Common myeloid progenitor, CD34-positive (primary cell): Measurements from ENCODE around the gene TLCD3A.

Experiments
- CTCF ChIA-PET: fragments of 350-600 bp; sonication (Branson Sonifier 250); formaldehyde crosslinking; loops from one replicate; lab custom pipeline; 2021; ENCODE audit warnings: antibody characterized with exemption; lab: Charles Lee
- POLR2A ChIA-PET: fragments of 350-600 bp; sonication (Branson Sonifier 250); formaldehyde crosslinking; loops from one replicate; lab custom pipeline; 2021; ENCODE audit warnings: antibody characterized with exemption; lab: Charles Lee
- DNase-seq, 3 donors: peaks; one replicate each; pipeline versions ENCODE4 v3.0.0 to v3.0.0-alpha.2; 2013
- H3K27ac ChIP-seq, 2 experiments: 1 replicate in 1 of 2; 2 replicates in 1 of 2; pipeline ENCODE4 v1.7.0; 2013; ENCODE audit warnings: inconsistent platforms in 2 of 2, low read length in 2 of 2, mild to moderate bottlenecking in 2 of 2, low read depth in 1 of 2, moderate library complexity in 1 of 2; ENCODE audit not compliant: severe bottlenecking in 2 of 2, insufficient read depth in 1 of 2, poor library complexity in 1 of 2
- H3K27me3 ChIP-seq, 5 experiments: replicated peaks in 2 of 5; 1 replicate in 3 of 5; 2 replicates in 2 of 5; pipeline versions ENCODE4 v1.6.1 to v1.7.0; 2013; ENCODE audit warnings: low read length in 4 of 5, mild to moderate bottlenecking in 2 of 5, moderate library complexity in 2 of 5, inconsistent platforms in 1 of 5; ENCODE audit not compliant: insufficient read depth in 5 of 5, control insufficient read depth in 4 of 5
- H3K36me3 ChIP-seq, 4 experiments: 1 replicate in 2 of 4; 2 replicates in 2 of 4; pipeline versions ENCODE4 v1.6.1 to v1.7.0; 2013; ENCODE audit warnings: low read length in 3 of 4, control low read depth in 1 of 4, mild to moderate bottlenecking in 1 of 4; ENCODE audit not compliant: control insufficient read depth in 4 of 4, insufficient read depth in 4 of 4
- H3K4me1 ChIP-seq, 4 experiments: 1 replicate in 3 of 4; 2 replicates in 1 of 4; pipeline versions ENCODE4 v1.6.1 to v1.7.1; 2013; ENCODE audit warnings: low read length in 3 of 4, mild to moderate bottlenecking in 3 of 4, control low read depth in 1 of 4, inconsistent platforms in 1 of 4, moderate library complexity in 1 of 4; ENCODE audit not compliant: control insufficient read depth in 4 of 4, insufficient read depth in 4 of 4; ENCODE audit errors: control extremely low read depth in 1 of 4
- H3K4me3 ChIP-seq, 7 experiments: 1 replicate in 4 of 7; 2 replicates in 3 of 7; pipeline versions ENCODE4 v1.5.1 to v1.7.0; 2013; ENCODE audit warnings: mild to moderate bottlenecking in 7 of 7, low read length in 6 of 7, moderate library complexity in 6 of 7, inconsistent platforms in 2 of 7, low read depth in 2 of 7, control low read depth in 1 of 7; ENCODE audit not compliant: insufficient read depth in 4 of 7, control insufficient read depth in 1 of 7; ENCODE audit errors: extremely low read depth in 1 of 7
- H3K9me3 ChIP-seq, 5 experiments: 1 replicate in 4 of 5; 2 replicates in 1 of 5; pipeline versions ENCODE4 v1.6.1 to v1.7.1; 2013; ENCODE audit warnings: low read length in 4 of 5, mild to moderate bottlenecking in 2 of 5, inconsistent platforms in 1 of 5, low read depth in 1 of 5, moderate library complexity in 1 of 5; ENCODE audit not compliant: control insufficient read depth in 4 of 5, insufficient read depth in 2 of 5; ENCODE audit errors: control extremely low read depth in 1 of 5
- WGBS: methylation state at CpG from one replicate; pipeline ENCODE4 v1.1.5; 2013; ENCODE audit not compliant: insufficient coverage; 5-methylcytosine and 5-hydroxymethylcytosine counted together

Gene TLCD3A

GRCh38 chr17:699345-699744, 33.1 kb upstream of the TLCD3A start:
- peaks cover 15 to 44% (median 23%) of the 10 kb centered on the region in 4 experiments for H3K36me3 ChIP-seq
- no peak overlapping the region for H3K4me3 ChIP-seq
- no peaks in the 10 kb centered on the region for H3K4me1 ChIP-seq
- H3K27ac ChIP-seq = no peak overlapping the region
- DNase-seq = no peak
- H3K27me3 ChIP-seq = no peaks in the 10 kb centered on the region
- H3K9me3 ChIP-seq = no peaks in the 10 kb centered on the region
- ChIA-PET CTCF (interaction anchor here (1.0 to 4.0 kb wide), 10 partner anchors 8 to 550 kb away, joined by 3 to 25 read pairs (median 6); partner anchors contain the start of gene VPS53), POLR2A (no interaction called here)
- 96% methylated on average over 4 of the region's 7 CpGs for WGBS

DNA sequence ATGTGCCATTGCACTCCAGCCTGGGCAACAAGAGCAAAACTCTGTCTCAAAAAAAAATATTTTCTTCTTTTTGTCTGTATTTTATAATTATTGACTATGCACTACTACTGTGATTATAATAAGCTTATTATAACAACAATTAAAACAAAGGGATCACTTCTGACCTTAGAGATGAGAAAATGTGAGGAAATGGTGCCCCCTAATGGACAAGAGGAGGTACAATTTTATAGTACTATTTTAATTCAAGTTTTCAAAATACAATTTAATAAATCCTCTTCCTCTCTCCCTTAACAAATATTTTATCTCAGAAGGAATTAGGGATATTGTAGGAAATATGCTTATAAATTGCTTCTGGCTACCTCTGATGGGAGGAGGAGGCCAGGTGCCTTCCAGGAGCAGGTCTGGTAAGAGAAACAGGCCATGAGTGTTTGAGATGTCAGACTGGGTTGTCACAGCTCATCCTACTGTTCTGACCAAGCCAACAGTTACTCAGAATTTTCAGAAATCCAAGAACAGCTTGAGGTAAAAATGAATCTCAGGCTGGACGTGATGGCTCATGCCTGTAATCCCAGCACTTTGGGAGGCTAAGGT, 31.8 kb upstream of the TLCD3A start:
- WGBS = no CpG with 5 or more reads among the region's 1 CpG
- CTCF ChIA-PET = interaction anchor here (0.6 to 4.0 kb wide), 21 partner anchors 9 to 551 kb away, joined by 3 to 25 read pairs (median 4); partner anchors contain the start of genes DOC2B and VPS53
- H3K4me3 ChIP-seq = no peak overlapping the region
- no peaks in the 10 kb centered on the region for H3K9me3 ChIP-seq
- peak; percentile 38 to 75 (median 67) for DNase-seq
- H3K27me3 ChIP-seq = no peaks in the 10 kb centered on the region
- no peaks in the 10 kb centered on the region for H3K4me1 ChIP-seq
- H3K36me3 ChIP-seq = peaks cover 4 to 35% (median 15%) of the 10 kb centered on the region in 4 experiments
- no peak overlapping the region for H3K27ac ChIP-seq
- POLR2A ChIA-PET = no interaction called here

DNA sequence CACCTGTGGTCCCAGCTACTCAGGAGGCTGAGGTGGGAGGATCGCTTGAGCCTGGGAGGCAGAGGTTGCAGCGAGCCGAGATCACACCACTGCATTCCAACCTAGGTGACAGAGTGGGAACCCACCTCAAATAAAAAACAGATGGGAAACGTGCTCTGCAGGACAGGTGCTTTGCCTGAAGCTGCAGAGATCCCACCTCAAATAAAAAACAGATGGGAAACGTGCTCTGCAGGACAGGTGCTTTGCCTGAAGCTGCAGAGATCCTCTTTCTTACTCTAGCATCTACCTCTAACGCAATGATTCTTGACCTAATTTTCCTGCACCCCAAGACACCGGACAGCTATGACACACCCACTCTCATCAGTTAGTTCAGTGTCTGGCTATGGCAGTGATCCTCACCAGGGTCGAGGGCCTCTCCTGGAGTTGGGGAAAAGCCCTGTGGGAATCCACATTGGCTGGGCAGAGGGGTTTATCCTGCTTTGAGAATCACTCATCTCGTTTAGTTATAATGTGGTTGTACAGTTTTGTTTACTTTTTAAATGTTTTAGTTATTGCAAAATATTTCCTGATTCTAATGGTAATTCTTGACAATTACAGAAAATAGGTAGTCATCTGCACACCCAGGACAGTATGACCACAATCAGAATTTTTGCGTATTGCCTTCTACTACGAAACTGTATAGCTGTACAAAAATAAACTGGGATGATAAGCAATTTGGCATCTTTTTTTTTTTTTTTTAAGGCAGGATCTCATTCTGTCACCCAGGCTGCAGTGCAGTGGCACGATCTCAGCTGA, 29.1 kb upstream of the TLCD3A start:
- no peaks in the 10 kb centered on the region for H3K4me1 ChIP-seq
- ChIA-PET POLR2A (no interaction called here), CTCF (interaction anchor here (1.1 to 1.9 kb wide), 3 partner anchors 291 to 313 kb away, joined by 3 to 8 read pairs (median 4); no protein-coding TSS in a partner anchor)
- no peaks in the 10 kb centered on the region for H3K9me3 ChIP-seq
- peaks cover 0 to 21% (median 8%) of the 10 kb centered on the region in 4 experiments for H3K36me3 ChIP-seq
- H3K27ac ChIP-seq = no peak overlapping the region
- H3K27me3 ChIP-seq = no peaks in the 10 kb centered on the region
- no peak for DNase-seq
- 99% methylated on average over 10 of the region's 12 CpGs for WGBS
- H3K4me3 ChIP-seq = no peak overlapping the region

GRCh38 chr17:704111-704864, 28.1 kb upstream of the TLCD3A start:
- Histone ChIP-seq H3K27me3 (no peaks in the 10 kb centered on the region), H3K4me3 (no peak overlapping the region), H3K36me3 (peaks cover 0 to 28% (median 11%) of the 10 kb centered on the region in 4 experiments), H3K9me3 (no peaks in the 10 kb centered on the region), H3K27ac (no peak overlapping the region), H3K4me1 (no peaks in the 10 kb centered on the region)
- CTCF ChIA-PET = interaction anchor here (1.9 kb wide), 1 partner anchor 292 kb away, joined by 8 read pairs; no protein-coding TSS in a partner anchor
- 89% methylated on average over 1 of the region's 4 CpGs for WGBS
- no peak for DNase-seq
- POLR2A ChIA-PET = no interaction called here

GRCh38 chr17:705011-705410, 27.4 kb upstream of the TLCD3A start:
- Histone ChIP-seq H3K36me3 (peaks cover 0 to 29% (median 14%) of the 10 kb centered on the region in 4 experiments), H3K27me3 (no peaks in the 10 kb centered on the region), H3K9me3 (no peaks in the 10 kb centered on the region), H3K4me1 (no peaks in the 10 kb centered on the region), H3K4me3 (no peak overlapping the region), H3K27ac (no peak overlapping the region)
- DNase-seq = no peak
- WGBS = 89% methylated on average over 1 of the region's 1 CpG
- ChIA-PET CTCF (interaction anchor here (1.9 kb wide), 1 partner anchor 293 kb away, joined by 8 read pairs; no protein-coding TSS in a partner anchor), POLR2A (no interaction called here)

DNA sequence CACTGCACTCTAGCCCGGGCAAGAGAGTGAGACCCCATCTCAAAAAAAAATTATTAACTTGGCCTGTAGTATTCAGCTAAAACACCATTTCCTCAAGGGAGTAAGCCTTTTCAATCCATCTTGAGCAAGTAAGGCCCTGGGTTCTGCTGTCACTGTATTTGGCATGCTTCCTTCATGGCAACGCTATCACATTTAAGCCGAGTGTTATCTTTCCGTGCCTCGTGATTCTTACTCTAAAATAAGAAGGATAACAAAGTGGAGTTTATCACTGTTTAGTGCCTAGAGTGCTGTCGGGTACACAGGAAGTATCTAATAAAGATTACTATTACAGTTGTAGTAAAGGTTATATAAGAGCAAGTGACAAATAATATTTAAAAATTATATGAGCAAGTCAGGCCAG, 26.5 kb upstream of the TLCD3A start:
- Histone ChIP-seq H3K27me3 (no peaks in the 10 kb centered on the region), H3K4me1 (no peaks in the 10 kb centered on the region), H3K36me3 (peaks cover 0 to 33% (median 15%) of the 10 kb centered on the region in 4 experiments), H3K4me3 (no peak overlapping the region), H3K27ac (no peak overlapping the region), H3K9me3 (no peaks in the 10 kb centered on the region)
- ChIA-PET POLR2A (no interaction called here), CTCF (no interaction called here)
- WGBS = 100% methylated on average over 1 of the region's 6 CpGs
- DNase-seq = peak; percentile 15 to 38 (median 18)
